Stomach (tissue), 4 donors: ENCODE data around the gene ATP6AP1.

Experiments
- POLR2A ChIP-seq, 4 donors: fragments of 450-650 bp; IDR thresholded peaks; one replicate each; pipeline ENCODE4 v1.6.1; 2016; ENCODE audit warnings: antibody characterized with exemption in 4 of 4, control low read depth in 2 of 4, mild to moderate bottlenecking in 1 of 4, moderate library complexity in 1 of 4
- POLR2AphosphoS5 ChIP-seq, 3 donors: sonication (generic); formaldehyde crosslinking; IDR thresholded peaks; one replicate each; pipeline ENCODE4 v1.6.1; 2016; ENCODE audit warnings: antibody characterized with exemption in 3 of 3
- TF ChIP-seq, protein P1 (sequence below), 7 experiments: fragments of 450-650 bp in 4 of 7; fragments of 200-600 bp in 3 of 7; sonication (generic) in 3 of 7; IDR thresholded peaks; one replicate each; pipeline ENCODE4 v1.5.1; 2016 to 2019; ENCODE audit warnings: antibody characterized with exemption in 7 of 7, control low read depth in 2 of 7, mild to moderate bottlenecking in 1 of 7

DNA sequence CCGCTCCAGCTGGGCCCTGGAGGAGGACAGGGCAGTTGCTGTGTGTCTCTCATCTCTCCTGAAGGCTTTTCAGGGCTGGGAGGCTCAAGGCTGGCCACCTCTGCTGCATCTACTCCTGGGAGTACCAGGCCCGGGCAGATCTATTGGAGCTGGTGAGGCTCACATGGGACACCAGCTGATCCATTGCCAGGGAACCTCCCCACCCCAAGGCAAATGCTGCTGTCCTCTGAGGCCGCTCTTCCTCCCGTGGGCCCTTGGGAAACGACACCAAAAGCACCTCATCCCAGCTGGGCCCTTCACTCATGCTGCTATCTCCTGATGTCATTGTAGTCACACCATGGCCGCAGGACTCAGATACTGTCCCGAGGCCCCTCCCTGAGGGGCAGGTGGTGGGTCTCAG, 54.3 kb downstream of the ATP6AP1 start:
- TF ChIP-seq POLR2A (IDR thresholded peaks at IDR 0.05), result no peak
- TF ChIP-seq, protein P1, sequence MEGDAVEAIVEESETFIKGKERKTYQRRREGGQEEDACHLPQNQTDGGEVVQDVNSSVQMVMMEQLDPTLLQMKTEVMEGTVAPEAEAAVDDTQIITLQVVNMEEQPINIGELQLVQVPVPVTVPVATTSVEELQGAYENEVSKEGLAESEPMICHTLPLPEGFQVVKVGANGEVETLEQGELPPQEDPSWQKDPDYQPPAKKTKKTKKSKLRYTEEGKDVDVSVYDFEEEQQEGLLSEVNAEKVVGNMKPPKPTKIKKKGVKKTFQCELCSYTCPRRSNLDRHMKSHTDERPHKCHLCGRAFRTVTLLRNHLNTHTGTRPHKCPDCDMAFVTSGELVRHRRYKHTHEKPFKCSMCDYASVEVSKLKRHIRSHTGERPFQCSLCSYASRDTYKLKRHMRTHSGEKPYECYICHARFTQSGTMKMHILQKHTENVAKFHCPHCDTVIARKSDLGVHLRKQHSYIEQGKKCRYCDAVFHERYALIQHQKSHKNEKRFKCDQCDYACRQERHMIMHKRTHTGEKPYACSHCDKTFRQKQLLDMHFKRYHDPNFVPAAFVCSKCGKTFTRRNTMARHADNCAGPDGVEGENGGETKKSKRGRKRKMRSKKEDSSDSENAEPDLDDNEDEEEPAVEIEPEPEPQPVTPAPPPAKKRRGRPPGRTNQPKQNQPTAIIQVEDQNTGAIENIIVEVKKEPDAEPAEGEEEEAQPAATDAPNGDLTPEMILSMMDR (IDR thresholded peaks at IDR 0.05), result no peak
- no peak for TF ChIP-seq POLR2AphosphoS5 (IDR thresholded peaks at IDR 0.05)
